ENCODE measurements around the gene HLA-B. TPM values are rescaled to one million over a fixed set of nuclear protein-coding genes. Genes with fewer than 3 reads are reported as not detected.
A peak's percentile ranks its signal among the peaks of the same experiment; 100 is the strongest.

The HLA-B gene
- total RNA-seq, 1 experiment from 2014 or later = not detected

GRCh38 chr6:31352310-31352682 is 4.7 kb downstream of the HLA-B start:
- Histone ChIP-seq H3K27me3 (no peaks in the 10 kb centered on the region), H3K36me3 (no peaks in the 10 kb centered on the region), H3K27ac (no peak overlapping the region), H3K4me1 (no peaks in the 10 kb centered on the region), H3K4me3 (no peak overlapping the region), H3K9me3 (replicated peaks) (no peaks in the 10 kb centered on the region)
- DNase-seq = no peak

GRCh38 chr6:31351401-31352309 is 5.3 kb downstream of the HLA-B start:
- no peak for DNase-seq
- Histone ChIP-seq H3K4me3 (no peak overlapping the region), H3K9me3 (replicated peaks) (no peaks in the 10 kb centered on the region), H3K27me3 (no peaks in the 10 kb centered on the region), H3K36me3 (no peaks in the 10 kb centered on the region), H3K27ac (no peak overlapping the region), H3K4me1 (no peaks in the 10 kb centered on the region)

GRCh38 chr6:31351033-31351380 is 6.0 kb downstream of the HLA-B start:
- no peak for DNase-seq
- Histone ChIP-seq H3K27me3 (no peaks in the 10 kb centered on the region), H3K9me3 (replicated peaks) (no peaks in the 10 kb centered on the region)

GRCh38 chr6:31350196-31351032 is 6.6 kb downstream of the HLA-B start:
- H3K4me1 ChIP-seq = no peaks in the 10 kb centered on the region
- H3K36me3 ChIP-seq = no peaks in the 10 kb centered on the region
- no peaks in the 10 kb centered on the region for H3K9me3 ChIP-seq (replicated peaks)
- DNase-seq = no peak
- H3K27me3 ChIP-seq = no peaks in the 10 kb centered on the region
- no peak overlapping the region for H3K4me3 ChIP-seq
- no peak overlapping the region for H3K27ac ChIP-seq

More at GRCh38 chr6:31351033-31351380, 6.0 kb downstream of the HLA-B start:
- Histone ChIP-seq H3K27ac (no peak overlapping the region), H3K4me1 (no peaks in the 10 kb centered on the region), H3K36me3 (no peaks in the 10 kb centered on the region), H3K4me3 (no peak overlapping the region)

GRCh38 chr6:31349301-31349700 is 7.7 kb downstream of the HLA-B start:
- Histone ChIP-seq H3K27me3 (no peaks in the 10 kb centered on the region), H3K4me3 (no peak overlapping the region), H3K36me3 (no peaks in the 10 kb centered on the region), H3K4me1 (no peaks in the 10 kb centered on the region), H3K9me3 (replicated peaks) (no peaks in the 10 kb centered on the region), H3K27ac (no peak overlapping the region)
- no peak for DNase-seq

- H3K27ac ChIP-seq = no peak overlapping the region
- no peaks in the 10 kb centered on the region for H3K27me3 ChIP-seq
- H3K36me3 ChIP-seq = no peaks in the 10 kb centered on the region
- no peaks in the 10 kb centered on the region for H3K9me3 ChIP-seq (replicated peaks)
- no peak for DNase-seq
- no peak overlapping the region for H3K4me3 ChIP-seq
- no peaks in the 10 kb centered on the region for H3K4me1 ChIP-seq
Measured at GRCh38 chr6:31345026-31345730, 11.8 kb downstream of the HLA-B start.

- H3K27me3 ChIP-seq = no peaks in the 10 kb centered on the region
- no peaks in the 10 kb centered on the region for H3K9me3 ChIP-seq (replicated peaks)
- H3K27ac ChIP-seq = no peak overlapping the region
- no peak for DNase-seq
- H3K36me3 ChIP-seq = no peaks in the 10 kb centered on the region
- H3K4me3 ChIP-seq = no peak overlapping the region
- H3K4me1 ChIP-seq = no peaks in the 10 kb centered on the region
Measured at GRCh38 chr6:31340228-31340627, 16.8 kb downstream of the HLA-B start.

GRCh38 chr6:31339210-31339609 is 17.8 kb downstream of the HLA-B start:
- Histone ChIP-seq H3K4me3 (no peak overlapping the region), H3K27ac (no peak overlapping the region), H3K36me3 (no peaks in the 10 kb centered on the region), H3K9me3 (replicated peaks) (no peaks in the 10 kb centered on the region), H3K4me1 (no peaks in the 10 kb centered on the region), H3K27me3 (no peaks in the 10 kb centered on the region)
- no peak for DNase-seq

GRCh38 chr6:31336896-31337496 is 20.0 kb downstream of the HLA-B start:
- Histone ChIP-seq H3K4me3 (no peak overlapping the region), H3K9me3 (replicated peaks) (no peaks in the 10 kb centered on the region), H3K27ac (no peak overlapping the region), H3K36me3 (no peaks in the 10 kb centered on the region), H3K4me1 (no peaks in the 10 kb centered on the region), H3K27me3 (no peaks in the 10 kb centered on the region)
- DNase-seq = no peak

- DNase-seq = peak in 1 of 2 experiments; percentile 8
- H3K9me3 ChIP-seq (replicated peaks) = no peaks in the 10 kb centered on the region
- H3K4me3 ChIP-seq = no peak overlapping the region
- no peaks in the 10 kb centered on the region for H3K36me3 ChIP-seq
- no peak overlapping the region for H3K27ac ChIP-seq
- no peaks in the 10 kb centered on the region for H3K4me1 ChIP-seq
- no peaks in the 10 kb centered on the region for H3K27me3 ChIP-seq
Measured at GRCh38 chr6:31332637-31333602, 24.1 kb downstream of the HLA-B start.

- H3K4me1 ChIP-seq = no peaks in the 10 kb centered on the region
- H3K9me3 ChIP-seq (replicated peaks) = no peaks in the 10 kb centered on the region
- H3K27ac ChIP-seq = no peak overlapping the region
- no peaks in the 10 kb centered on the region for H3K27me3 ChIP-seq
- H3K36me3 ChIP-seq = no peaks in the 10 kb centered on the region
- H3K4me3 ChIP-seq = no peak overlapping the region
- no peak for DNase-seq
Measured at GRCh38 chr6:31328355-31328960, 28.5 kb downstream of the HLA-B start.

- Histone ChIP-seq H3K4me3 (no peak overlapping the region), H3K27me3 (no peaks in the 10 kb centered on the region), H3K4me1 (no peaks in the 10 kb centered on the region), H3K9me3 (replicated peaks) (no peaks in the 10 kb centered on the region), H3K36me3 (no peaks in the 10 kb centered on the region), H3K27ac (no peak overlapping the region)
- no peak for DNase-seq
Measured at GRCh38 chr6:31321820-31322219, 35.2 kb downstream of the HLA-B start.

GRCh38 chr6:31321005-31321707 is 35.8 kb downstream of the HLA-B start:
- no peak for DNase-seq
- no peaks in the 10 kb centered on the region for H3K4me1 ChIP-seq
- H3K9me3 ChIP-seq (replicated peaks) = no peaks in the 10 kb centered on the region
- H3K27ac ChIP-seq = no peak overlapping the region
- no peaks in the 10 kb centered on the region for H3K27me3 ChIP-seq
- no peaks in the 10 kb centered on the region for H3K36me3 ChIP-seq
- no peak overlapping the region for H3K4me3 ChIP-seq
